Amygdala (tissue), 56 donors: ENCODE results near the gene MST1R.
A peak's percentile ranks its signal among the peaks of the same experiment; 100 is the strongest.
"Not testable (repeated sequence)": the region's sequence is repeated elsewhere in the genome, so short reads cannot be mapped to it uniquely, and the experiment has no call there.

ENCODE experiments used
- DNase-seq, 56 donors: peaks; one replicate each; lab custom pipeline; 2025; lab: John Stamatoyannopoulos, UW

The MST1R gene

DNA sequence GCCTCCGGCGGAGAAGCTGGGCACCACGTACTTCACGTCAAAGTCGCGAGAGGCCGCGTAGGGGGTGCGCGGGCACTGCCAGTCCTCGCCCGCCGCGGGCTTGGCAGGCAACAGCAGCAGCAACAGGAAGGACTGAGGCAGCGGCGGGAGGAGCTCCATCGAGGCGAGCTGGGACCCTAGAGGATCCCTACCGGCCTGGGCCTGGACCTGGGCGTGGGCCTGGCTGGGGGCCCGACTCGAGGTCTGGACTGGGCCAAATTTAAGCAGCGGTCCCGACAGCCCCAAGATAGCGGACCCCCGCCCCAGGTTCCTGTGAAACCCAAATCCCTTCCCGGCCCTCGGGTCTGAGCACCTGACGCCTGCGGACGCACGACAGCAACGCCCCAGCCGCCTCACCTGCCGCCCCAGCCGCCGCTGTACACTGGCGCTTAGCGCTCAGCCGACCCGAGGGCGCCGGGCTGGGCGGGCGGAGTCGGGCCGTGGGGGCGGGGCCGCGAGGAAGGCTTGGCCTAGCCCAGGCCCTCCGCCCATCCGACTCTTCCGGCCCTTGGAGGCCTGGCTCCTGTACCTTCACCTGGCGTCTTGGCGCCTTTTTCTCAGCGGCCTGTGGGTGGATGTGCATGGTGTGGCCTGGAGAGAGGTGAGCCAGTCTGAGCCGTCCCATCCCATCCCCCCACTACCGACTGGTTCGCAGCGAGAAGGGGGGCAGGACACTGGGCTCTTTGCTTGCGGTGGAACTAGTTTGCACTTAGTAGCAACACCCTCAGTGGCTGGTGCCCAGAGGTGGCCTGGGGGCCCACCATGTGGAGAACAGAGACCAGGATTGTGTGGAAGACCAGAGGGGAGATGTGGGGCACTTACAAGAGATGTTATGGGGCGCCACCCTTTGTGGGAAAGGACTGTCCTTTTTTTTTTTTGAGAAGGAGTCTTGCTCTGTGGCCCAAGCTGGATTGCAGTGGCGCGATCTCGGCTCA is at the start of gene MST1R:
MST1R (minus strand) TSS at position 423 of the 974 bp plus-strand sequence; CDS start at position 159, 264 bp downstream.
- DNase-seq, result peak in 1 of 56 donors; percentile 12

GRCh38 chr3:49952924-49953323 is 49.3 kb upstream of the MST1R start:
- no peak for DNase-seq

- no peak for DNase-seq
Measured at GRCh38 chr3:49942651-49943050, 39.0 kb upstream of the MST1R start.

GRCh38 chr3:49940667-49941249 is 37.1 kb upstream of the MST1R start:
- no peak for DNase-seq

DNA sequence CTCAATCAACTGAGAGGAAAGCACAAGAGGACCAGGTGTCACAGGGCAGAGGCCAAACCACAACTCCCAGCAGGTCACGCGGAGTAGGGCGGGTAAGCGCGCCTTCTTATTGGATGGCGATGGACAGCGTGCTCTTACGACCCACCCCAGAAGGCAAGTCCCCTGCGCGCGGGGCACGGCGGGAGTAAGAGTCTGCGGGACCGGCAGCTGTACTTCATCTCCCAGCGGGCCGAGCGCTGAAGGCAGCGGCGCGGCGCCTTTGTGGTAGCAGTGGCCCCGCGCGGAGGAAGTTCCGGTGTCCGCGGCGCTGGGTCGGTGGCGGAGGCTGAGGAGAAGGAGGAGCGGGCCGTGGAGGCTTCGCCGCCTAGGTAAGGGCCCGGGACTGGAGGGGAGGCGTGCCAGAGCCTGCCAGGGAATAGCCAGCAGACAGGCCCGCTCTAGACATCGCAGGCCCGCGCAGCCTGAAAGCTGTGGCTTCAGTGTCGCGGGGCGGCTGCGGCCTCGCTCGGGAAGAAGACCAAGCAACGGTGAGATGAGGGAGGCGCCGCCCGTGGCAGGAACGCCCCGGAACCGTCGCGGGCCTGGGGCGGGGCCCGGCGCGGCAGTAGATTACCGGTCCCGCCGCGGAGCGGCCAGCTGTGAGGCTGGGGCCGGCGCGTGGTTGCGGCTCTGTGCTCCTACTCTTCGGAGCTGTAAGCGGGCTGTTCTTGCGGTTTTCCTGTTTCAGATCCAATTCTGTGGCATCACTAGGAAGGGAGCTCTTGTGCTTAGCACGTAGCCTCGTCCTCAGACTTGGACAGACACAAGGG is 36.4 kb upstream of the MST1R start, which contains the start of gene RBM6:
RBM6 (plus strand) TSS at position 293 of the 809 bp plus-strand sequence. CDS start 22,492 bp downstream, outside the sequence.
- peak; percentile 67 to 99 (median 97) for DNase-seq

DNA sequence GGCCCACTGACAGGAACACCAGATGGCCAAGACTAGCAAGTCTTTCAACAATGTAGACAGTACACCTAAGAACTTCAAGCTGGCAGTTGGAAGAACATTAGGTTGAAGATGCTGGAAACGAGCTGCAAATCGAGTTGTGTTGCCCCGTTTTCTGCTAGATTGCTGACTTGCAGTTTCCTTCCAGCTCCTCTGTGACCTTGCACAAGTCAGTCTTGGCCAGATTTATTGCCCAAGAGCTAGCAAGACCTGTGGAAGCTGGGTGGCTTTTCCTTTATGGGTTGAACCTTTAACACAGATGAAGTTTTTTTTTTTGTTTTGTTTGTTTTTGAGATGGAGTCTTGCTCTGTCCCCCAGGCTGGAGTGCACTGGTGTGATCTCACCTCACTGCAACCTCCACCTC is 33.4 kb upstream of the MST1R start:
- DNase-seq, result no peak

- not testable (repeated sequence) for DNase-seq
Measured at GRCh38 chr3:49932281-49932680, 28.6 kb upstream of the MST1R start.

GRCh38 chr3:49930922-49931321 is 27.2 kb upstream of the MST1R start:
- no peak for DNase-seq

DNA sequence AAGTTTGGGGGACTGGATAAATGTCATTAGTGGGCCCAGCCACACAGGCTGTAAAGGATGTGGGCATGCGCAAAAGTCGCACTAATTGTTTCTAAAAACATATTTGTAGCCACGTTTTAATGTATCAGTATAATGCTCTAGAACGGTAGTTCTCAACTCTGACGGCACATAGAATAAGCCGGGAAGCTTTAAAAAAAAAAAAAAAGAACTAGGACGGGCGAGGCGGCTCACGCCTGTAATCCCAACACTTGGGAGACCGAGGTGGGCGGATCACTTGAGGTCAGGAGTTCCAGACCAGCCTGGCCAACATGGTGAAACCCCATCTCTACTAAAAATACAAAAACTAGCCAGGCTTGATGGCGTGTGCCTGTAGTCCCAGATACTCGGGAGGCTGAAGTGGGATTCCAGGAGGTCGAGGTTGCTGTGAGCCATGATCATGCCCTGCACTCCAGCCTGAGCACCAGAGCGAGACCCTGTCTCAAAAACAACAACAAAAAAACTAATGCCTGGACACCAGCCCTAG is 26.6 kb upstream of the MST1R start:
- peak in 1 of 56 donors; percentile 32 for DNase-seq

GRCh38 chr3:49929291-49930167 is 25.9 kb upstream of the MST1R start, which contains the start of gene MON1A:
MON1A (minus strand) TSS chr3:49929811; CDS start chr3:49913346, 16,465 bp downstream.
- DNase-seq, result peak; percentile 60 to 94 (median 84)

GRCh38 chr3:49928481-49929017 is 24.9 kb upstream of the MST1R start:
- DNase-seq, result no peak

- no peak for DNase-seq
Measured at GRCh38 chr3:49927798-49928197, 24.1 kb upstream of the MST1R start.

GRCh38 chr3:49926117-49926728 is 22.6 kb upstream of the MST1R start:
- no peak for DNase-seq

DNA sequence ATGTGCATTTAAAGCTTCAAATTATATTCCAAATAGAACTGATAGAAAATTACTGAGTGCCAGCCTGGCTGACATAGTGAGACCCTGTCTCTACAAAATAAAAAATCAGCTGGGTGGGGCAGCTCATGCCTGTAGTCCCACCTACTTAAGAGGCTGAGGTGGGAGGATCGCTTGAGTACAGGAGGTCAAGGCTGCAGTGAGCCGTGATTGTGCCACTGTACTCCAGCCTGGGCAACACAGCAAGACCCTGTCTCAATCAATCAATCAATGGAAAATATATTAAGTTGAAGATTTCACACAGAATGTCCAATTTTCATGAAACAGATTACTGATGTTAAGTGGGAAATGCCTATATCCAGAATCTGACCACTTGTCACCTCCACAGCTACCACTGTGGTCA is 21.8 kb upstream of the MST1R start:
- no peak for DNase-seq

DNA sequence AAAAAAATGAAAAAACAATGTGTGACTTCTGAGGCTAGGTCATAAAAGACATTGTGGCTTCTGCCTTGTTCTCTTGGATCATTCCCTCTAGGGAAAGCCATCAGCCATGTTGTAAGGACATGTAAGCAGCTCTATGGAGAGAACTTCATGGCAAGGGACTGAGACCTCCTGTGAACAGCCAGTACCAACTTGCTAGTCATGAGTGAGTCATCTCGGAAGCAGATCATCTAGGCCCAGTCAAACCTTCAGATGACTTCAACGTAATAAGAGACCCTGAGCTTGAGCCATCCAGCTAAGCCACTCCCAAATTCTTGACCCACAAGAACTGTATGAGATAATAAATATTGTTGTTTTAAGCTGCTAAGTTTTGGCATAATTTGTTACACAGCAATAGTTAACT is 21.0 kb upstream of the MST1R start:
- DNase-seq, result no peak

GRCh38 chr3:49917806-49918590 is 14.3 kb upstream of the MST1R start:
- DNase-seq, result not testable (repeated sequence)

DNA sequence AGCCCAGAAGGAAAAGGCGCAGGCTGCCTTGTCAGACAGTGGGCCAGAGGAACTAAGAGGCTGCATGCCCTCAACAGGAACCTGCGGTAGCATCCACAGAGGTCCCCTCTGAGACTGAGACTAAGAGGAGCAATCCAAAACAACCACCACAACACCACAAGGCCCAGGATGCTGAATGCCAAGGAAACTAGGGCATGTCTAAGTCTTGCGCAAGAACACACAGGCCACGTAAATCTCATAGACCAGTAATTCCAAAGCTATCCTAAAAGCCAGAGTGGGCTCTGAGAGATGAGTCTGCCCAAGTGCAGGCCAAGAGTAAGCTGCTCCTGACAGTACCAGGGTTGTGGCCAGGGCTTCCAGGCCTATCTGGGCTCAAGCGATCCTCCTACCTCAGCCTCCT is 13.0 kb upstream of the MST1R start:
- no peak for DNase-seq

DNA sequence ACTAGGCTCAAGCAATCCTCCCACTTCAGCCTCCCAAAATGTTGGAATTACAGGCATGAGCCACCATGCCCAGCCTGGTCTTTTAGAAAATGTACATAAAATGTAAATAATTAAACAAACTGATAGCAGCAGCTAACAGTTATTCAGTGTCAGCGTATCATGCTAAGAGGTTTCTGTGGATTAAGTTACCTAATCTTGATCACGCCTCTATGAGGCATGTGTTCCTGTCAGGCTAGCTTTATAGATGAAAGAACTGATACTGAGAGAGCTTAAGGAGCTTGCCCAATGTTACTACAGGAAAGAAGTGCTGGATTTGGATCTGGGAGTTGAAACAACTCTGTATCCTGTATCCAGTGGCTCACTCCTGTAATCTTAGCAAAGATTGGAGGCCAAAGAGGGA is 11.2 kb upstream of the MST1R start:
- no peak for DNase-seq
